GM12892 (cell line): ENCODE results near the gene FASLG.

Experiments
- POLR2AphosphoS5 ChIP-seq: IDR thresholded peaks from 2 replicates; pipeline ENCODE4 v1.6.1; 2011; ENCODE audit warnings: low read depth, low read length, control low read depth
- TAF1 ChIP-seq: IDR thresholded peaks from 2 replicates; pipeline ENCODE4 v1.6.1; 2011; ENCODE audit warnings: low read depth, mild to moderate bottlenecking, control low read depth, low read length, borderline replicate concordance

- no peak for TF ChIP-seq TAF1
- no peak for TF ChIP-seq POLR2AphosphoS5
Measured at GRCh38 chr1:172609528-172609927, 49.4 kb upstream of the FASLG start.
